WTC11 (cell line): ENCODE measurements around the gene AIG1. TPM values are rescaled to one million over a fixed set of nuclear protein-coding genes. Genes with fewer than 3 reads are reported as not detected.

Source experiments
- ATAC-seq: fragments of 200-7000 bp; cut with Tn5 transposase; 2 replicates; pipeline ENCODE4 v1.10.0; 2021; ENCODE audit warnings: mild to moderate bottlenecking, moderate library complexity
- CTCF ChIA-PET: fragments of 300-600 bp; sonication (Branson Sonifier 250); formaldehyde crosslinking; loops from one replicate; lab custom pipeline; 2021; ENCODE audit warnings: antibody characterized with exemption; lab: Charles Lee
- POLR2A ChIA-PET: fragments of 350-600 bp; sonication (Branson Sonifier 250); formaldehyde crosslinking; loops from one replicate; lab custom pipeline; 2021; ENCODE audit warnings: antibody characterized with exemption; lab: Charles Lee
- DNase-seq: peaks from one replicate; pipeline ENCODE4 v3.0.0; 2021; ENCODE audit warnings: low spot score
- H3K27ac Mint-ChIP-seq: 2 replicates; pipeline ENCODE4 v1.8.0; 2021; ENCODE audit warnings: mixed read lengths
- H3K27me3 Mint-ChIP-seq: 2 replicates; pipeline ENCODE4 v1.8.0; 2021; ENCODE audit warnings: low read depth, mild to moderate bottlenecking, moderate library complexity, mixed read lengths
- H3K36me3 Mint-ChIP-seq: 2 replicates; pipeline ENCODE4 v1.8.0; 2021; ENCODE audit warnings: mixed read lengths
- H3K4me1 Mint-ChIP-seq: 2 replicates; pipeline ENCODE4 v1.8.0; 2022; ENCODE audit warnings: mixed read lengths
- H3K4me3 Mint-ChIP-seq: 2 replicates; pipeline ENCODE4 v1.8.0; 2021; ENCODE audit warnings: mild to moderate bottlenecking, moderate library complexity, mixed read lengths
- H3K9me3 Mint-ChIP-seq: 2 replicates; pipeline ENCODE4 v1.8.0; 2021; ENCODE audit warnings: mixed read lengths
- ATF1 ChIP-seq: sonication (generic); formaldehyde crosslinking; IDR thresholded peaks from 2 replicates; pipeline ENCODE4 v1.8.1; 2023; ENCODE audit warnings: mild to moderate bottlenecking, moderate library complexity, missing genetic modification reagents
- ATF2 ChIP-seq: sonication (generic); formaldehyde crosslinking; IDR thresholded peaks from 2 replicates; pipeline ENCODE4 v1.8.1; 2022; ENCODE audit warnings: low read depth, missing genetic modification reagents, borderline replicate concordance
- CDX4 ChIP-seq: fragments of 250-450 bp; sonication (Bioruptor Pico); IDR thresholded peaks from 2 replicates; pipeline ENCODE4 v1.9.0; 2021; ENCODE audit warnings: moderate library complexity, mild to moderate bottlenecking, inconsistent platforms, borderline replicate concordance
- CREB1 ChIP-seq: sonication (generic); formaldehyde crosslinking; IDR thresholded peaks from 2 replicates; pipeline ENCODE4 v1.8.0; 2023; ENCODE audit warnings: mild to moderate bottlenecking, missing genetic modification reagents
- EMX1 ChIP-seq: fragments of 250-450 bp; sonication (Bioruptor Pico); IDR thresholded peaks from 2 replicates; pipeline ENCODE4 v1.8.0; 2021; ENCODE audit warnings: mild to moderate bottlenecking
- FOXJ3 ChIP-seq: sonication (generic); formaldehyde crosslinking; IDR thresholded peaks from 2 replicates; pipeline ENCODE4 v1.9.0; 2021; ENCODE audit warnings: missing genetic modification reagents, mild to moderate bottlenecking, borderline replicate concordance
- GABPB1 ChIP-seq: sonication (generic); formaldehyde crosslinking; IDR thresholded peaks from 2 replicates; pipeline ENCODE4 v1.8.1; 2023; ENCODE audit warnings: mild to moderate bottlenecking, missing genetic modification reagents
- HMGA2 ChIP-seq: fragments of 250-450 bp; sonication (Bioruptor Pico); IDR thresholded peaks from 2 replicates; pipeline ENCODE4 v1.4.0; 2021; ENCODE audit warnings: mild to moderate bottlenecking, moderate library complexity
- MYBL2 ChIP-seq: sonication (generic); formaldehyde crosslinking; IDR thresholded peaks from 2 replicates; pipeline ENCODE4 v1.8.1; 2023; ENCODE audit warnings: mild to moderate bottlenecking, moderate library complexity, missing genetic modification reagents
- PRRX2 ChIP-seq: fragments of 250-450 bp; sonication (Bioruptor Pico); IDR thresholded peaks from 2 replicates; pipeline ENCODE4 v1.8.0; 2021; ENCODE audit warnings: mild to moderate bottlenecking
- RORB ChIP-seq: fragments of 250-450 bp; sonication (Bioruptor Pico); IDR thresholded peaks from 2 replicates; pipeline ENCODE4 v1.9.0; 2021; ENCODE audit warnings: mild to moderate bottlenecking
- SMAD3 ChIP-seq: sonication (generic); formaldehyde crosslinking; IDR thresholded peaks from 2 replicates; pipeline ENCODE4 v1.8.0; 2022; ENCODE audit warnings: missing genetic modification reagents, mild to moderate bottlenecking, borderline replicate concordance
- SOX15 ChIP-seq: fragments of 250-450 bp; sonication (Bioruptor Pico); IDR thresholded peaks from 2 replicates; pipeline ENCODE4 v1.9.0; 2021; ENCODE audit warnings: mild to moderate bottlenecking
- TEAD4 ChIP-seq: sonication (generic); formaldehyde crosslinking; IDR thresholded peaks from 2 replicates; pipeline ENCODE4 v1.8.0; 2022; ENCODE audit warnings: mild to moderate bottlenecking, missing genetic modification reagents
- USF1 ChIP-seq: sonication (generic); formaldehyde crosslinking; IDR thresholded peaks from 2 replicates; pipeline ENCODE4 v1.8.0; 2022; ENCODE audit warnings: mild to moderate bottlenecking, missing genetic modification reagents
- USF2 ChIP-seq: sonication (generic); formaldehyde crosslinking; IDR thresholded peaks from 2 replicates; pipeline ENCODE4 v1.8.1; 2023; ENCODE audit warnings: mild to moderate bottlenecking, missing genetic modification reagents, moderate library complexity
- ZBTB43 ChIP-seq: sonication (generic); formaldehyde crosslinking; IDR thresholded peaks from 2 replicates; pipeline ENCODE4 v1.8.1; 2023; ENCODE audit warnings: mild to moderate bottlenecking, missing genetic modification reagents
- ZNF138 ChIP-seq: sonication (generic); formaldehyde crosslinking; conservative IDR thresholded peaks from 2 replicates; pipeline ENCODE4 v1.8.1; 2022; ENCODE audit warnings: mild to moderate bottlenecking, moderate library complexity, missing genetic modification reagents
- ZNF416 ChIP-seq: fragments of 250-450 bp; sonication (Bioruptor Pico); IDR thresholded peaks from 2 replicates; pipeline ENCODE4 v1.9.0; 2021; ENCODE audit warnings: mild to moderate bottlenecking, inconsistent platforms
- ZNF512 ChIP-seq: sonication (generic); formaldehyde crosslinking; IDR thresholded peaks from 2 replicates; pipeline ENCODE4 v1.8.1; 2022; ENCODE audit warnings: missing genetic modification reagents, borderline replicate concordance
- ZNF532 ChIP-seq: fragments of 250-450 bp; sonication (Bioruptor Pico); IDR thresholded peaks from 2 replicates; pipeline ENCODE4 v1.9.0; 2021; ENCODE audit warnings: mild to moderate bottlenecking, borderline replicate concordance
- ZNF671 ChIP-seq: fragments of 250-450 bp; sonication (Bioruptor Pico); IDR thresholded peaks from 2 replicates; pipeline ENCODE4 v1.8.0; 2021; ENCODE audit warnings: mild to moderate bottlenecking
- ZSCAN18 ChIP-seq: fragments of 250-450 bp; sonication (Bioruptor Pico); IDR thresholded peaks from 2 replicates; pipeline ENCODE4 v2.1.2; 2022; ENCODE audit warnings: mild to moderate bottlenecking, moderate library complexity
- total RNA-seq: library from RNA; stranded (reverse); gene quantifications from 3 replicates; pipeline ENCODE4 v1.2.3, GENCODE V29; 2021

Gene AIG1
- total RNA-seq, 1 experiment from 2014 or later = 38.8 TPM

- TF ChIP-seq PRRX2 (CRISPR knock-in tag) (no peak), FOXJ3 (CRISPR knock-in tag) (no peak), GABPB1 (CRISPR knock-in tag) (no peak), CDX4 (CRISPR knock-in tag) (no peak), ZSCAN18 (CRISPR knock-in tag) (no peak), ZNF671 (no peak)
Observed at GRCh38 chr6:143336446-143337152, 275.9 kb downstream of the AIG1 start (continued).

- ATAC-seq (peak; percentile 99), DNase-seq (peak; percentile 95)
- ChIA-PET POLR2A (interaction anchor here (1.1 kb wide), 1 partner anchor 79 kb away, joined by 3 read pairs; no protein-coding TSS in a partner anchor), CTCF (interaction anchor here (0.6 to 4.3 kb wide), 52 partner anchors 8 to 863 kb away, joined by 3 to 68 read pairs (median 4); partner anchors contain the start of genes ADAT2 and PEX3)
- H3K9me3 Mint-ChIP-seq = no peaks in the 10 kb centered on the region
- H3K4me1 Mint-ChIP-seq = peaks cover 12% of the 10 kb centered on the region
- 0 out of 2 replicates have a peak, but pooled peaks cover 2% of the 10 kb centered on the region for H3K36me3 Mint-ChIP-seq
- no peak overlapping the region for H3K27ac Mint-ChIP-seq
- H3K4me3 Mint-ChIP-seq = no peak overlapping the region
- no peaks in the 10 kb centered on the region for H3K27me3 Mint-ChIP-seq
- TF ChIP-seq ATF1 = no peak
- no peak for TF ChIP-seq RORB (CRISPR knock-in tag)
- no peak for TF ChIP-seq ZNF512
- TF ChIP-seq SOX15 (CRISPR knock-in tag) = no peak
- TF ChIP-seq HMGA2 (CRISPR knock-in tag) = no peak
- TF ChIP-seq USF2 = peak; percentile 84
- TF ChIP-seq TEAD4 (CRISPR knock-in tag) = no peak
- TF ChIP-seq SMAD3 = no peak
- TF ChIP-seq MYBL2 = no peak
- no peak for TF ChIP-seq ZNF138 (CRISPR knock-in tag)
- no peak for TF ChIP-seq ATF2 (CRISPR knock-in tag)
- TF ChIP-seq ZNF532 = no peak
- peak; percentile 84 for TF ChIP-seq USF1 (CRISPR knock-in tag)
- TF ChIP-seq EMX1 (CRISPR knock-in tag) = no peak
- TF ChIP-seq ZNF416 = no peak
- no peak for TF ChIP-seq ZBTB43 (CRISPR knock-in tag)
- no peak for TF ChIP-seq CREB1 (CRISPR knock-in tag)
Observed at GRCh38 chr6:143337201-143337949, 276.7 kb downstream of the AIG1 start.
